Measurements from ENCODE around the gene BRINP2.

The BRINP2 gene

DNA sequence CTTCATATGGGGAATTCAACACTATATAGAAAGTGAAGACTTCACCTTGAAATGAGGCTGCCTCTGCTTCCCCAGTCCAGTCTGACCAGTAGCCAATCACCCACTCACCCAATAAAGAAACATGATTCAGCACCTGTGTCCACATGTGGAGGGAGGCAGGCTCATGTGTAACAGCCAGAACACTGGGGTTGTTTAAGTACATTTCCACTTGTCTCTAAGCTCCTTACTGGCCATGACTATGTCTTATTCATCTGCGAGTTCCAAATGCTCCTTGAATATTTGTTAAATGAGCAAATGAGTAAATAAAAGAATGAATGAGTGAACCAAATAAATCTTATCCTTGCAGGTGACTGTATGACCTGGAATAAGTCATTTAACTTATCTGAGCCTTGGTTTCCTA, 100.1 kb downstream of the BRINP2 start:
- in situ Hi-C loops (cut with MboI; ENCODE audit: low sequenced_read_pairs, unreplicated experiment), result no loop called here
- no peak for DNase-seq (ENCODE audit: low spot score)
- TF ChIP-seq, protein P1, sequence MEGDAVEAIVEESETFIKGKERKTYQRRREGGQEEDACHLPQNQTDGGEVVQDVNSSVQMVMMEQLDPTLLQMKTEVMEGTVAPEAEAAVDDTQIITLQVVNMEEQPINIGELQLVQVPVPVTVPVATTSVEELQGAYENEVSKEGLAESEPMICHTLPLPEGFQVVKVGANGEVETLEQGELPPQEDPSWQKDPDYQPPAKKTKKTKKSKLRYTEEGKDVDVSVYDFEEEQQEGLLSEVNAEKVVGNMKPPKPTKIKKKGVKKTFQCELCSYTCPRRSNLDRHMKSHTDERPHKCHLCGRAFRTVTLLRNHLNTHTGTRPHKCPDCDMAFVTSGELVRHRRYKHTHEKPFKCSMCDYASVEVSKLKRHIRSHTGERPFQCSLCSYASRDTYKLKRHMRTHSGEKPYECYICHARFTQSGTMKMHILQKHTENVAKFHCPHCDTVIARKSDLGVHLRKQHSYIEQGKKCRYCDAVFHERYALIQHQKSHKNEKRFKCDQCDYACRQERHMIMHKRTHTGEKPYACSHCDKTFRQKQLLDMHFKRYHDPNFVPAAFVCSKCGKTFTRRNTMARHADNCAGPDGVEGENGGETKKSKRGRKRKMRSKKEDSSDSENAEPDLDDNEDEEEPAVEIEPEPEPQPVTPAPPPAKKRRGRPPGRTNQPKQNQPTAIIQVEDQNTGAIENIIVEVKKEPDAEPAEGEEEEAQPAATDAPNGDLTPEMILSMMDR (IDR thresholded peaks at IDR 0.05; ENCODE audit: borderline replicate concordance, control extremely low read depth, extremely low read depth, insufficient read depth, missing control alignments), result no peak

DNA sequence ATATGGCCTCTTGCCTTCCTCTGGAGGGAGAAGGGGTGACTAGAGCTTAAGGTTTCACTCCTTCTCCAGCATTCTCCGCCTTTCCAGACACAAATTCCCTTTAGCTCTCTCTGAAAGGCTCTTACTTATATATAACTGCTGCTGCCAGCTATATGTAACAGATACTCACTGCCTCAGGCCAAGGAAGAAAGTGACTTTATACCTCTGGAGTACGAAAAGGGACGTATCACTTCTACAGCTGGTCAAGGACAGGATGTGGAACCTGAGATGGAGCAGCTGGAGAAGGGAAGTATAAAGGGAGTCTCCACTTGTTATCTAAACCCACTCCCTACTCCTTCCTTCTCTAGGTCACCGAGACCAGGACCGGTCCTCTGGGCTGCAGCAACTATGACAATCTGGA, 102.4 kb downstream of the BRINP2 start:
- DNase-seq (ENCODE audit: low spot score), result no peak
- in situ Hi-C loops (cut with MboI; ENCODE audit: low sequenced_read_pairs, unreplicated experiment), result no loop called here
- TF ChIP-seq, protein P1 (IDR thresholded peaks at IDR 0.05; ENCODE audit: borderline replicate concordance, control extremely low read depth, extremely low read depth, insufficient read depth, missing control alignments), result no peak

DNA sequence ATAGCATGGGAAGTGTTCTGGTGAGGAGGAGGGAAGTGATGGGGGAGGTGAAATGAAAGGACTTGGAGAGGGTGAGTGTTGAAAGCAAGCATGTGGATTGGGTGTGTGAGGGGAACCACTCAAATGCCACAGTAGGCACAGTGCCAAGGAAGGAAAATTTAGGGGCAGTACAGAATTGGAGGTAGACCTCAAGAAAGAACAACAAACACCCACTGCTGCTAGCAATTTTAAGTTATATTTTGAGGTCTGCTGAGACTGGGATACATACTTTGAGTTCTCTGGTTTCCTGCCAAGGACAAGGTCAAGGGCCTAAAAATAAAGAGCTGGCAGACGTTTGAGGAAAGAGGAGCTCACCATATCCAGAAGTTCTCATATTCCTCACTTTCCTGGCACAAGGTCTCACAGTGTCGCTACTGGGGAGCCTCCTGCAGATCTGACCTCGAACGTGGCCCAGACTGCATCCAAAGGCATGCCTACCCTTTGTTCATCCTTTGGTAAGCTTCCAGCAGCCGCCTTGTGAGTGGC, 104.0 kb downstream of the BRINP2 start:
- in situ Hi-C loops (cut with MboI; ENCODE audit: low sequenced_read_pairs, unreplicated experiment), result no loop called here
- DNase-seq (ENCODE audit: low spot score), result no peak
- TF ChIP-seq, protein P1 (IDR thresholded peaks at IDR 0.05; ENCODE audit: borderline replicate concordance, control extremely low read depth, extremely low read depth, insufficient read depth, missing control alignments), result no peak

DNA sequence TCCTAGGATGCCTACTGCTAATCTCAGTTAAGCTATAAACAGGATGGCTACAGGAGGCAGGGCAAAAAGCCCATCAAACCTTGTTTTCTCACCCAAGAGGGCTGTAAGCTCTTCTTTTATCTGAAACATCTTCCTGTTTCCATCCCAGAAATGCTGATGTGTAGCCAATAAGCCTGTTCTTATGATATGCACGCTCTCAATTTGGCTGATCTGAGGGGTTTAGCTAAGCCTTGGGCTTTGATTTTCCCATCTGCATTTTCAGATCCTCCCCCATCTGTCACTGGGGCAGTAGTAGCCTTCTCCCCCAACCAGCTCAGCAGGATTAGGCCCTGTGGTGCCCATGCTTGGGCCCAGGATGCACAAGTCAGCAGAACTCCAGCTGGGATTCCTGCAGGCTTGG, 105.0 kb downstream of the BRINP2 start:
- no peak for DNase-seq (ENCODE audit: low spot score)
- in situ Hi-C loops (cut with MboI; ENCODE audit: low sequenced_read_pairs, unreplicated experiment), result no loop called here
- TF ChIP-seq, protein P1 (IDR thresholded peaks at IDR 0.05; ENCODE audit: borderline replicate concordance, control extremely low read depth, extremely low read depth, insufficient read depth, missing control alignments), result no peak

DNA sequence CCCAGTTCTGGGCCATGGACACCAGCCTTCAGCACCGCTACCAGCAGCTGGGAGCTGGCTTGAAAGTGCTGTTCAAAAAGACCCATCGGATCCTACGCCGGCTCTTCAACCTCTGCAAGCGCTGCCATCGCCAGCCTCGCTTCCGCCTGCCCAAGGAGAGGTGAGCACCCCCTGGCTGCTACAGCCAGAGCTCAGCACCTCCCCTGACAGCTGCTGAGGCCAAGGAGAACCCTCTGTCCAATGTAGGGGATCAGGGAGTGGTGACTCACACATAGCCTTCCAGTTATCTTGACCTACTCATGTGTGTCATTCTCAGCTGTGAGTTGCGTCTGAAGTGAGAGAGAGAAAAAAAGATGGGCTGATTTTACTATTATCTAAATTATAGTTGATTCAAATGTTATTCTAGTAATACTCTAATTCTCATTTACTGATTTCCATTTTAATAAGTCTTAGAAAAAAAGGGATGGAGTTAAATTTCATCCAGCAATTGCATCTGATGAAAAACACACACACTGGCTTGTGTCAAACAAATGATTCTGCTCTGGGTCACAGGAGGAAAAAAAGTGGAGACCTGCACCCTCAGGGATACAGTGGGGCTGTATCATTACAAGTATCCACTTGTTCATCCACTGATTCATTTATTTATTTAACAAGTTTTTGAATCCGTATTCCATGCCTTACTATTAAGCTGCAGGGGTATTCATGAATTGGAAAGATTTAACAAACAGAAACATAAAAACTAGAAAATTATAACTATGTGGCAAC, 108.0 kb downstream of the BRINP2 start:
- in situ Hi-C loops (cut with MboI; ENCODE audit: low sequenced_read_pairs, unreplicated experiment), result no loop called here
- TF ChIP-seq, protein P1 (IDR thresholded peaks at IDR 0.05; ENCODE audit: borderline replicate concordance, control extremely low read depth, extremely low read depth, insufficient read depth, missing control alignments), result no peak
- no peak for DNase-seq (ENCODE audit: low spot score)

DNA sequence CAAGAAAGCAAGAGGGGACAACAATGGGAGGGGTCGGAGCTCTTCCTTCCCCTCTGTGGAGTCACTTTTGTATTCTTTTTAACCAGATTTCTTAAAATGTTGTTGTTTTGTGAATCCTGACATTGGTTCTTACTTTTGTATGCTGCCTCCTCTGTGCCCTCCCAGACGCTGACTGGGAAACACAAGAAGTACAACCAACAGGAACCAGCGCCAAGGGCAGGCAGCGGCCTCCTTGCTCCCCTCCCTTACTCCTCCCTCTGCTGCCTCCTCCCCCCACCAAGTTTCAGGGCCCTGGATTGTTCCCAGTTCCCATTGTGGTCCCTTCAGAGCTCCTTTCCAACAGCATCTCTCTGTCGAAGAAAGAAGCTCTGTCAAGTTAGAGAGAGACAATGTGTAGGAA, 111.1 kb downstream of the BRINP2 start:
- DNase-seq (ENCODE audit: low spot score), result no peak
- TF ChIP-seq, protein P1 (IDR thresholded peaks at IDR 0.05; ENCODE audit: borderline replicate concordance, control extremely low read depth, extremely low read depth, insufficient read depth, missing control alignments), result no peak
- in situ Hi-C loops (cut with MboI; ENCODE audit: low sequenced_read_pairs, unreplicated experiment), result no loop called here

All from GM13976 (cell line).